Neural progenitor cell (in vitro differentiated cells): Measurements from ENCODE around the gene ZNF35. TPM values are rescaled to one million over a fixed set of nuclear protein-coding genes. Genes with fewer than 3 reads are reported as not detected.

ENCODE experiments used
- DNase-seq: peaks from one replicate; pipeline ENCODE4 v3.0.0-alpha.2; 2016; ENCODE audit warnings: low spot score
- H2AFZ ChIP-seq: fragments of 200-600 bp; sonication (generic); replicated peaks from 2 replicates; pipeline ENCODE4 v1.6.1; 2016; ENCODE audit warnings: antibody characterized with exemption
- H3F3A ChIP-seq: fragments of 200-600 bp; sonication (generic); 2 replicates; pipeline ENCODE4 v1.6.1; 2016; ENCODE audit warnings: antibody characterized with exemption, low read depth
- H3K27ac ChIP-seq: fragments of 200-600 bp; sonication (generic); 2 replicates; pipeline ENCODE4 v1.5.1; 2016; ENCODE audit warnings: mild to moderate bottlenecking
- H3K27me3 ChIP-seq: fragments of 200-600 bp; sonication (generic); 2 replicates; pipeline ENCODE4 v1.6.1; 2016; ENCODE audit warnings: mild to moderate bottlenecking, moderate library complexity
- H3K36me3 ChIP-seq: fragments of 200-600 bp; sonication (generic); 2 replicates; pipeline ENCODE4 v1.5.1; 2016
- H3K4me1 ChIP-seq: fragments of 200-600 bp; sonication (generic); 2 replicates; pipeline ENCODE4 v1.6.1; 2016; ENCODE audit warnings: mixed run types
- H3K4me2 ChIP-seq: fragments of 200-600 bp; sonication (generic); 2 replicates; pipeline ENCODE4 v1.6.1; 2016
- H3K4me3 ChIP-seq: fragments of 200-600 bp; sonication (generic); 2 replicates; pipeline ENCODE4 v1.5.1; 2016
- H3K79me2 ChIP-seq: fragments of 200-600 bp; sonication (generic); 2 replicates; pipeline ENCODE4 v1.6.1; 2016; ENCODE audit warnings: low read depth
- H3K9ac ChIP-seq: fragments of 200-600 bp; sonication (generic); 2 replicates; pipeline ENCODE4 v1.6.1; 2016
- H3K9me3 ChIP-seq: fragments of 200-600 bp; sonication (generic); 2 replicates; pipeline ENCODE4 v1.5.1; 2016; ENCODE audit warnings: low read depth
- H4K20me1 ChIP-seq: fragments of 200-600 bp; sonication (generic); 2 replicates; pipeline ENCODE4 v1.6.1; 2016; ENCODE audit warnings: low read depth
- H3K27ac Mint-ChIP-seq: 3 replicates; pipeline ENCODE4 v1.8.0; 2021; ENCODE audit warnings: mixed read lengths
- H3K27me3 Mint-ChIP-seq: 2 replicates; pipeline ENCODE4 v1.8.0; 2022; ENCODE audit warnings: low read depth, mild to moderate bottlenecking, inconsistent platforms, moderate library complexity, mixed read lengths; ENCODE audit not compliant: insufficient read depth
- H3K36me3 Mint-ChIP-seq: 3 replicates; pipeline ENCODE4 v1.8.0; 2021; ENCODE audit warnings: mixed read lengths
- H3K4me1 Mint-ChIP-seq: 3 replicates; pipeline ENCODE4 v1.8.0; 2021; ENCODE audit warnings: mixed read lengths
- H3K4me3 Mint-ChIP-seq: 3 replicates; pipeline ENCODE4 v1.8.0; 2021; ENCODE audit warnings: mild to moderate bottlenecking, moderate library complexity, mixed read lengths
- H3K9me3 Mint-ChIP-seq: 3 replicates; pipeline ENCODE4 v1.8.0; 2020; ENCODE audit warnings: mixed read lengths
- CTCF ChIP-seq: fragments of 200-600 bp; sonication (generic); IDR thresholded peaks from 2 replicates; pipeline ENCODE4 v1.5.1; 2017; ENCODE audit warnings: antibody characterized with exemption, mild to moderate bottlenecking
- EZH2 ChIP-seq: fragments of 200-600 bp; sonication (generic); IDR thresholded peaks from 2 replicates; pipeline ENCODE4 v1.6.1; 2017; ENCODE audit warnings: antibody characterized with exemption, mild to moderate bottlenecking, moderate library complexity
- EZH2phosphoT487 ChIP-seq: fragments of 200-600 bp; sonication (generic); IDR thresholded peaks from 2 replicates; pipeline ENCODE4 v1.6.1; 2017; ENCODE audit warnings: antibody characterized with exemption
- total RNA-seq: library from RNA; depleted of rRNA; stranded (reverse); fragments of >200 nt; gene quantifications from 2 replicates; pipeline ENCODE4 v1.2.3, GENCODE V29; 2015; ENCODE audit warnings: low replicate concordance

Gene ZNF35
- total RNA-seq, 1 donor from 2014 or later: 29.8 TPM

GRCh38 chr3:44674211-44674610, 25.7 kb downstream of the ZNF35 start:
- Histone ChIP-seq H3K27ac (no peak overlapping the region), H3K79me2 (no peaks in the 10 kb centered on the region), H3K4me1 (no peaks in the 10 kb centered on the region), H3K27me3 (no peaks in the 10 kb centered on the region), H4K20me1 (no peaks in the 10 kb centered on the region), H2AFZ (no peak overlapping the region), H3K4me3 (no peak overlapping the region), H3K36me3 (no peaks in the 10 kb centered on the region), H3K9ac (no peak overlapping the region), H3F3A (no peaks in the 10 kb centered on the region), H3K4me2 (no peak overlapping the region), H3K9me3 (no peaks in the 10 kb centered on the region)
- Mint-ChIP-seq H3K27ac (no peak overlapping the region), H3K27me3 (peaks cover 4% of the 10 kb centered on the region), H3K4me1 (no peaks in the 10 kb centered on the region), H3K4me3 (no peak overlapping the region), H3K9me3 (peaks cover 10% of the 10 kb centered on the region), H3K36me3 (peaks cover 8% of the 10 kb centered on the region)
- TF ChIP-seq EZH2 (no peak), CTCF (no peak), EZH2phosphoT487 (no peak)
- no peak for DNase-seq

- no peak for DNase-seq
- Histone ChIP-seq H4K20me1 (no peaks in the 10 kb centered on the region), H3F3A (no peaks in the 10 kb centered on the region), H3K4me3 (no peak overlapping the region), H3K9me3 (no peaks in the 10 kb centered on the region), H3K27ac (no peak overlapping the region), H3K36me3 (no peaks in the 10 kb centered on the region), H3K9ac (no peak overlapping the region), H3K79me2 (no peaks in the 10 kb centered on the region), H3K4me1 (no peaks in the 10 kb centered on the region), H3K27me3 (no peaks in the 10 kb centered on the region), H2AFZ (no peak overlapping the region), H3K4me2 (no peak overlapping the region)
- TF ChIP-seq EZH2phosphoT487: no peak
- no peak for TF ChIP-seq EZH2
- TF ChIP-seq CTCF: no peak
- Mint-ChIP-seq H3K36me3 (peaks cover 14% of the 10 kb centered on the region), H3K9me3 (peaks cover 28% of the 10 kb centered on the region), H3K4me1 (no peaks in the 10 kb centered on the region), H3K27ac (no peak overlapping the region), H3K27me3 (peaks cover 2% of the 10 kb centered on the region), H3K4me3 (no peak overlapping the region)
Observed at GRCh38 chr3:44678480-44679116, 30.1 kb downstream of the ZNF35 start.

- no peaks in the 10 kb centered on the region for H3K9me3 ChIP-seq
- H3F3A ChIP-seq: no peaks in the 10 kb centered on the region
- H2AFZ ChIP-seq: no peak overlapping the region
- TF ChIP-seq CTCF (no peak), EZH2 (no peak), EZH2phosphoT487 (no peak)
- no peaks in the 10 kb centered on the region for H3K36me3 ChIP-seq
- Mint-ChIP-seq H3K4me1 (peaks cover 3% of the 10 kb centered on the region), H3K27me3 (peaks cover 5% of the 10 kb centered on the region), H3K36me3 (peaks cover 22% of the 10 kb centered on the region), H3K4me3 (no peak overlapping the region), H3K27ac (no peak overlapping the region), H3K9me3 (peaks cover 39% of the 10 kb centered on the region)
- no peak overlapping the region for H3K4me2 ChIP-seq
- H3K79me2 ChIP-seq: no peaks in the 10 kb centered on the region
- no peak overlapping the region for H3K9ac ChIP-seq
- no peaks in the 10 kb centered on the region for H4K20me1 ChIP-seq
- no peak overlapping the region for H3K4me3 ChIP-seq
- no peak for DNase-seq
- no peaks in the 10 kb centered on the region for H3K4me1 ChIP-seq
- no peaks in the 10 kb centered on the region for H3K27me3 ChIP-seq
- H3K27ac ChIP-seq: no peak overlapping the region
Observed at GRCh38 chr3:44680921-44681455, 32.5 kb downstream of the ZNF35 start.
